ENCODE data around the gene RAI14.

- TF ChIP-seq CTCF (IDR thresholded peaks at IDR 0.05; ENCODE audit: poor library complexity) = no peak
- TF ChIP-seq EZH2 (IDR thresholded peaks at IDR 0.05; ENCODE audit: borderline replicate concordance) = no peak
- no peak for TF ChIP-seq EZH2phosphoT487 (IDR thresholded peaks at IDR 0.05; ENCODE audit: low read depth, severe bottlenecking, unreplicated experiment)
Measured at GRCh38 chr5:34703767-34704713, 47.9 kb downstream of the RAI14 start.
